Activated CD8-positive, alpha-beta memory T cell treated with anti-CD3 and anti-CD28 coated beads for 4 hours (primary cell): Measurements from ENCODE around the gene ARIH1.
"Not testable (repeated sequence)": the region's sequence is repeated elsewhere in the genome, so short reads cannot be mapped to it uniquely, and the experiment has no call there.

Source experiments
- DNase-seq, 2 donors: peaks; one replicate each; pipeline ENCODE4 v3.0.0-alpha.2; 2020; ENCODE audit warnings: low read depth in 2 of 2

The ARIH1 gene

GRCh38 chr15:72608084-72608483 is 134.0 kb downstream of the ARIH1 start:
- DNase-seq, result not testable (repeated sequence)

GRCh38 chr15:72609862-72610261 is 135.7 kb downstream of the ARIH1 start:
- no peak for DNase-seq

GRCh38 chr15:72612324-72612723 is 138.2 kb downstream of the ARIH1 start:
- not testable (repeated sequence) for DNase-seq

GRCh38 chr15:72614810-72615532 is 140.8 kb downstream of the ARIH1 start:
- DNase-seq, result no peak

- not testable (repeated sequence) for DNase-seq
These were observed 141.6 kb downstream of the ARIH1 start for GRCh38 chr15:72615533-72616233.

GRCh38 chr15:72616491-72617210 is 142.5 kb downstream of the ARIH1 start:
- no peak for DNase-seq

GRCh38 chr15:72623854-72624253 is 149.7 kb downstream of the ARIH1 start:
- not testable (repeated sequence) for DNase-seq

GRCh38 chr15:72626153-72626552 is 152.0 kb downstream of the ARIH1 start:
- not testable (repeated sequence) for DNase-seq

- DNase-seq, result not testable (repeated sequence)
These were observed 154.3 kb downstream of the ARIH1 start for GRCh38 chr15:72628249-72629067.

GRCh38 chr15:72629068-72629570 is 155.0 kb downstream of the ARIH1 start:
- not testable (repeated sequence) for DNase-seq

GRCh38 chr15:72636519-72637282 is 162.6 kb downstream of the ARIH1 start:
- DNase-seq, result peak; percentile 2 to 16

- not testable (repeated sequence) for DNase-seq
These were observed 165.8 kb downstream of the ARIH1 start for GRCh38 chr15:72639759-72640483.

- not testable (repeated sequence) for DNase-seq
These were observed 168.1 kb downstream of the ARIH1 start for GRCh38 chr15:72642271-72642670.

- DNase-seq, result not testable (repeated sequence)
These were observed 174.6 kb downstream of the ARIH1 start for GRCh38 chr15:72648631-72649253.
